NOMO-1 (cell line): ENCODE data around the gene YBX1.

Source experiments
- DNase-seq, 2 experiments: peaks; one replicate each; lab custom pipeline; 2025; ENCODE audit not compliant: unreplicated experiment in 2 of 2; lab: John Stamatoyannopoulos, UW

Gene YBX1

GRCh38 chr1:42733415-42734200 lies 51.4 kb downstream of the YBX1 start:
- no peak for DNase-seq

GRCh38 chr1:42734201-42735035 lies 52.2 kb downstream of the YBX1 start:
- no peak for DNase-seq

GRCh38 chr1:42735056-42735455 lies 52.8 kb downstream of the YBX1 start:
- DNase-seq: no peak

GRCh38 chr1:42735477-42736105 lies 53.4 kb downstream of the YBX1 start:
- DNase-seq: no peak

DNA sequence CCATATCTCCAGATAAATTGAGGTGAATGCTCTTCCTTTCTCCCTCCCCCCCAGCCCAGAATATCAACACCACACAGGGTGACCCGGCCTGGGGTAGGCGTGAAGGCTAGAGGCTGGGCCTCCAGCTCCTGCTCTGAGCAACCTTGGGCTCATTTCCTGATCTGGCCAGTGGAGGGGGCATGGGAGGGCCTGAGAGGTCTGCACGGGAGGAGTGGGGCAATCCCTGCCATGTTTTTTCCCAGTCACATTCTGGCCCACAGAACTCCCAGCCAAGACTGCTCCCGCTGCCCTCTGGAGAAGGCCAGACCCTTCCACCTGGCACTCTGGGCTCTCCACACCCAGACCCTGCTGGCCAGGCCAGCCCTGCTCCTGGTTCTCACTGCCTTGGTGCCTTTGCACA lies 53.9 kb downstream of the YBX1 start:
- peak in 1 of 2 experiments; percentile 5 for DNase-seq

DNA sequence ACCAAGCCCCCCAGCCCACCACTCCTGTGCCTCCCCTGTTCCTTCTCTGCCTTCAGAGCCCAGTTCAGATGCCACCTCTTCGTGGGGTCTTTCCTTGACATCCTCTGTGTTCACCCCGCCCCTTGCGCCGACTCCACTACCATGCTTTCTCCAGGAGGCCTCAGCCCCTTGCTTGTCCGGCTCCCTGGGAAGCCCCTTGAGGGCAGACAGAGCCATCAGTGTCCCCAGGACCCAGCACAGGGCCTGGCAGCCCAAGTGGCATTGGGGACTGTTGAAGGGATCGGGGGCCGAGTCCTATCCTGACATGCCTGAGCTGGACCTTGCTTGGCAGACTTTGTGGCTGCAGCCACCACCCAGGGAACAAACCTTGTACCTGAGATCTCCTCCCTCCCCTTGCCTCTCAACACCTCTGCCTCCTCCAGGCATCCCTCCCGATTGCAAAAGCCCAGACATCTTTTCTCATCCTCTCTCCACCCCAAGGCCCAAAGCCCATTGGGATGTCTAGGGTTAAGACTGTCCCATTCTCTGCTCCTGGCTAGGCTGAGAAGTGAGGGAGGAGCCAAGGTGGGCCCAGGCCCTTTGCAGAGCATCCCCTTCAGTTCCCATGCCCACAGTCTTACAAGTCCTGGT lies 54.5 kb downstream of the YBX1 start:
- no peak for DNase-seq

GRCh38 chr1:42737257-42737656 lies 55.0 kb downstream of the YBX1 start:
- DNase-seq: peak; percentile 90 to 94

DNA sequence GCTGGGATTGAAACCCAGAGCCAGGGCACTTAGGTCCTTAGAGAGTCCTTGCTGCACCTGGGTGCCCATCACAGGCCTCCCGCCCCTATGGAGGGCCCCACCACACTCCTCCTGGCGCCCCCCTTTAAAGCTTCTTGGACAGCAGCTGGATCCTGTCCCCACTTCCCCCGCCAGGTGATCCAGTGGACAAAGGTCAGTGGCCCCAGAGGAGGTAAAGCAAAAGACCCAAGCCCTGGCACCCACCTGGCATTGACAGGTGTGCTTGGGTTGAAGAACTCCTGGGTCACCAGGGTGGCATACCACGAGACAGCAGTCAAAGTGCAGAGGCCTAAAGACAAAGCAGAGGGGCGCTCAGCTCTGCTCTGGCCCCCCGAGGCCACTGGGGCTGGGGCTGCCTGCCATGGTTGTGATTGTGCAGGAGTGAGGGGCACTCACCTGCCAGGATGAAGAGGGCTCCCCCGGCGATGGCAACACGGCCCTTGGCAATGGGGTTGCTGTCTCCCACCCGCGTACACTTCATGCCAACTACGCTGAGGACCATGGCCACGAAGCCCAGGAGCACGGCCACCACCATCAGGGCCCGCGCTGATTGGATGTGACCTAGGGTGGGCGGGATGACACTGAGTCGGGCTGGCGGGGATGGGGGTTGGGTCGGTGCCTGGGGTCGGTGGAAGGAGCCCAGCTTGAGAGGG lies 55.9 kb downstream of the YBX1 start:
- DNase-seq: no peak

DNA sequence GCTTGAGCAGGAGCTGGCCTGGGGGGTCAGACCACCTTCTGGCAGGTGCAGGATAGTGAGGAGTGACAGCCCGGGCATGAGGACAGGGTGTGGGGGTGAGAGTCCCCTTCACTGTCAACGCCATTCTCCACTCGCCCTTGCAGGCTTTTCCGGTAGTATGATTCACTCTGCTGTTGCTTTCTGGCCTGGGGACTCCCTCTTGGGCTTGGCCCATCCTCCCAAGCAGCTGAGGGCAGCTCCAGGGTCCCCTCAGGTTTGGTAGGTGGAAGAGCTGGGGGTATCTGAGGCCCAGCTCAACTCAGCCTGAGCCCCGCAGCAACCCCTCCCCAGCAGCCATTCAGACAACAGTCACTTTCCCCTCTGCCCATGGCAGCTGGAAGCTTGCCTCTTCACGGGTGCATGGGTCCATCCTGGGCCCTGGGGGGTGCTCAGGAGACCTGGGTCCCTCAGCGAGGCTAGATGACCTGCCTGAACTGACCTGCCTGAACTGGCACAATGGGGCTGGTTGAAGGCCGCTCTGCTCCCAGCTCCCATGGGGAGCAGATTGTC lies 56.5 kb downstream of the YBX1 start:
- DNase-seq: no peak

DNA sequence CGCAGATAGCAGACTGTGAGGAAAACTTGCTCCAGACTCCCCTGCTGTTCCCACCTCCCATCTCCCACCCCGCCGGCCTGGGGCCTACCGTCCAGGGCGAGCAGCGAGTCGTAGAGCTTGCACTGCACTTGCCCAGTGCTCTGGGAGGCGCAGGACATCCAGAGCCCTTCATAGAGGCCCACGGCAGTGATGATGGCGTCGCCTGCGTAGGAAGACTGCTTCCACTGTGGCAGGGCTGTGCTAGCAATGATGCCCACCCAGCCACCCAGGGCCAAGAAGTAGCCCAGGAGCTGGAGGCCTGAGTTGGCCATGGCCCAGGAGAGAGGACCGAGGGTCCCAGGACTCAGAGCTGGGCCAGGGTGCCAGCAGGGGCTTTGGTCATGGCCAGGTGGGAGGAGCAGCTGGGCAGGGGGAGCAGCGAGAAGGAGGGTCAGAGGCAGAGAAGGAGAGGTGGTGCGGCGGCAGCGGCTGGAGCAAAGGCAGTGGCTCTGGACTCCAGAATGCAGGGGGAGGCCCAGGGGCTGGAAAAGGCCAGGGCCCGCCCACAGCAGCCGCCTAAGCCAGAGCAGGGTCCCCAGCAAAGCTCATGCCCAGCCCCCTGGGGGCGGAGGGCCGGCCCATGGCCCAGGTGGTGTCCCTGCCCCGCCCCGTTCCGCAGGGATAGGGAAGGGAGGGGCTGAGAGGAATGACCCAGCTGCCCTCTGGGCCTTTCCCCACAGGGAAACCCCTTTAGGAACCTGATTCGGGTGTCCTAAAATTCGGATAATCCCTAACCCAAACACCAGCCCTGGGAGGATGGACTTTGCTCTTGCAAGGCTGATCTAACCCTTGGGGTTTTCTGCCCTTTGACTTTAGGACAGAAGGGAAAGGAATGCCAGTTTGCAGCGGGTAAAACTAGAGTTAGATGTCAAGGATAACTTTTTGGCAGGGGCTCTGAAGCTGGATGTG lies 57.8 kb downstream of the YBX1 start, which contains the start of gene CLDN19:
TSS of gene CLDN19 (minus strand) at position 484 of the 948 bp plus-strand sequence. CDS start at position 311, 173 bp downstream.
- DNase-seq: no peak

DNA sequence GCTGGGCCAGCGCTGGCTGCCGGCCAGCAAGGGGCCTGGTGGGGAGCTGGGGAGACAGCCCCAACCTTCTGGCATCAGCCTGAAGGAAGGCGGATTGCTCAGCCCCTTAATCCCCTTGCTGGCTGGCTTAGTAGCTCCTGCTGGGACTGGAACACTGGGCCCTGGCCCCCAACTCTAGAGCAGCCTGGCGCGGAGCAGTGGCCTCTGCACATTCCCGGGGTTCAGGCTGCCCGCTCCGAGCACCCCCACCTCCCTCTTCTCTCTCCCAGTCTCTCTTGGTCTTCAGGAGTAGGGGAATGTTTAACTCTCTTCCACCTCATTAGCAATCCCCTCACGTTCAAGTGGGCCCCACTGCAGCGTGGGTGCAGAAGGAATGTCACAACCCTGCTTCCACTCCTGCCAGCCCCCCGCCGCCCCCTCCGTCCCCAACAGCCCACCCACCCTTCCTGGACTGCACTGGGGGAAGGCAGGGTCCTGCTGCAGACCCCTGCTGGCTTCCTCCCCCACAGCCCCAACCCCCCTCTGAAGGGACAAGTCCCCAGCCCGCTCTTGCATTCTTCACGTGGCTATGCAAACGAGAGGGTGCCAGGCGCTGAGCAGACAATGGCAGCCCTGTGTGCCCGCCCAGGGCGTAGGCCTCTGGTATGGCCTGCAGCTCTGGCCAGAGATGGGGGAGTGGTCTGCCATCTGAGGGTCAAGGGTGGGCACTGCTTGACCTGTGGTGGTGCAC lies 58.8 kb downstream of the YBX1 start:
- no peak for DNase-seq

DNA sequence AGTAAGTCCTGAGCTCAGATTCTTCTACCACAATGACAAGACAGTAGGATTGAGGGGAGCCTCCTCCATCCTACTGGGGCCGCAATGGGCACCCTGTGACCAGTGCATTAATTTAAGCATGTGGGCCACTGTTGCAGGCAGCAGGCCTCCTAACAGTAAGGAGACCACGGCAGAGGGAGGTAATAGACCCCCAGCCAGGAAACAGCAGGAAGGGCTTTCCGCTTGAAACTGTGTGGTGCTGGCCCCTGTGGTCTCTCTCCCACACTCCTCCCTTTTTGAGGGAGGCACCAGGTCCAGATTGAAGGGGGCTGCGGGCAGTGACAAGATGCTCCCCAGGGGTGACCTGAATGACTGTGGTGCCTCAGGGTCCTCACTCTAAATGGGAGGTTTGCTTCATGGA lies 59.5 kb downstream of the YBX1 start:
- DNase-seq: no peak

- DNase-seq: no peak
Measured at GRCh38 chr1:42742141-42742540, 59.9 kb downstream of the YBX1 start.

DNA sequence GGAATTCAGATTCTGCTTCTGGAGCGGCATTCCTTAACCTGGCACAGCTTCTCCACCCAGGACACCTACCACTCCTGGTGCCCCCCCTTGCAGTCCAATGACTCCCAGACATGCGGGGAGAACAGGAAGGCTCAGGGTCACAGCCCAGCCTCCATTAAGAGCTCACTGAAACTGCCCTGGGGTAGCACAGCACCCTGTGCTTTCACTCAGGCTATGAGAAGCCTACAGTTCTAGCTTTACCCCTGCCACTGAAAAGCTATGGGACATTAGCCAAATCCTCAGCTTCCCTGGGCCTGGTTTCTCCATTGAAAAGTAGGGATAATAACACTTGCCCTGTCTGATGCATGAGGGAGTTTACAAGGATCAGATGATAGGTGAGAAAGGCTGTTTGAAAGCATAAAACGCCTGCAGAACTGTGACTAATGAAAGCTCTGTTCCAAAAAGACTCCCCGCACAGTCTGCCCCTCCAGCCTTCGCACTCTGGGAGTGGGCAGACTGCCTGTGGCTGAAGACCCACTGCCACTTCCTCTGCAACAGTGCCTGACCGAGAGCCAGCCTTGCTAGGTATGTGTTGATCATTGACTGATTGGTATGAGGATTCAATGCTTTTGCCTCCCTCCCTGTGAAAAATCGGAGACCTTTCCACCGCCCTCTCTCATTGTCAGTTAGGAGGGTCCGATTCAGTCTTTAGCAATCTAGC lies 60.5 kb downstream of the YBX1 start:
- DNase-seq: no peak

GRCh38 chr1:42743317-42744147 lies 61.3 kb downstream of the YBX1 start:
- no peak for DNase-seq

DNA sequence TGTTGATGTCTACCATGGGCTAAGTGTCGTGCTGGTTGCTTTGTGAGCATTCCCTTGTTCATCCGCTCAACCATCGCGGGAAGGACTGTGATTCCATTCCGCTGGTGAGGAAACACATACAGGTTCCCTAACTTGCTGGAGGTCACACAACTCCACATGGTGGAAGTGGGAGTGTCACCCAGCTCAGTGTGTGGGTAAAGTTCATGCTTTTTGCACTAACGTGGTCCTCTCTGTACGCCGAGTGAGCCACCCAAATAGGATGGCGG lies 61.9 kb downstream of the YBX1 start:
- DNase-seq: no peak

- no peak for DNase-seq
Measured at GRCh38 chr1:42745851-42746250, 63.6 kb downstream of the YBX1 start.
